ENCODE results near the gene WDHD1.
"Not testable (repeated sequence)": the region's sequence is repeated elsewhere in the genome, so short reads cannot be mapped to it uniquely, and the experiment has no call there.

The WDHD1 gene, protein sequence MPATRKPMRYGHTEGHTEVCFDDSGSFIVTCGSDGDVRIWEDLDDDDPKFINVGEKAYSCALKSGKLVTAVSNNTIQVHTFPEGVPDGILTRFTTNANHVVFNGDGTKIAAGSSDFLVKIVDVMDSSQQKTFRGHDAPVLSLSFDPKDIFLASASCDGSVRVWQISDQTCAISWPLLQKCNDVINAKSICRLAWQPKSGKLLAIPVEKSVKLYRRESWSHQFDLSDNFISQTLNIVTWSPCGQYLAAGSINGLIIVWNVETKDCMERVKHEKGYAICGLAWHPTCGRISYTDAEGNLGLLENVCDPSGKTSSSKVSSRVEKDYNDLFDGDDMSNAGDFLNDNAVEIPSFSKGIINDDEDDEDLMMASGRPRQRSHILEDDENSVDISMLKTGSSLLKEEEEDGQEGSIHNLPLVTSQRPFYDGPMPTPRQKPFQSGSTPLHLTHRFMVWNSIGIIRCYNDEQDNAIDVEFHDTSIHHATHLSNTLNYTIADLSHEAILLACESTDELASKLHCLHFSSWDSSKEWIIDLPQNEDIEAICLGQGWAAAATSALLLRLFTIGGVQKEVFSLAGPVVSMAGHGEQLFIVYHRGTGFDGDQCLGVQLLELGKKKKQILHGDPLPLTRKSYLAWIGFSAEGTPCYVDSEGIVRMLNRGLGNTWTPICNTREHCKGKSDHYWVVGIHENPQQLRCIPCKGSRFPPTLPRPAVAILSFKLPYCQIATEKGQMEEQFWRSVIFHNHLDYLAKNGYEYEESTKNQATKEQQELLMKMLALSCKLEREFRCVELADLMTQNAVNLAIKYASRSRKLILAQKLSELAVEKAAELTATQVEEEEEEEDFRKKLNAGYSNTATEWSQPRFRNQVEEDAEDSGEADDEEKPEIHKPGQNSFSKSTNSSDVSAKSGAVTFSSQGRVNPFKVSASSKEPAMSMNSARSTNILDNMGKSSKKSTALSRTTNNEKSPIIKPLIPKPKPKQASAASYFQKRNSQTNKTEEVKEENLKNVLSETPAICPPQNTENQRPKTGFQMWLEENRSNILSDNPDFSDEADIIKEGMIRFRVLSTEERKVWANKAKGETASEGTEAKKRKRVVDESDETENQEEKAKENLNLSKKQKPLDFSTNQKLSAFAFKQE

DNA sequence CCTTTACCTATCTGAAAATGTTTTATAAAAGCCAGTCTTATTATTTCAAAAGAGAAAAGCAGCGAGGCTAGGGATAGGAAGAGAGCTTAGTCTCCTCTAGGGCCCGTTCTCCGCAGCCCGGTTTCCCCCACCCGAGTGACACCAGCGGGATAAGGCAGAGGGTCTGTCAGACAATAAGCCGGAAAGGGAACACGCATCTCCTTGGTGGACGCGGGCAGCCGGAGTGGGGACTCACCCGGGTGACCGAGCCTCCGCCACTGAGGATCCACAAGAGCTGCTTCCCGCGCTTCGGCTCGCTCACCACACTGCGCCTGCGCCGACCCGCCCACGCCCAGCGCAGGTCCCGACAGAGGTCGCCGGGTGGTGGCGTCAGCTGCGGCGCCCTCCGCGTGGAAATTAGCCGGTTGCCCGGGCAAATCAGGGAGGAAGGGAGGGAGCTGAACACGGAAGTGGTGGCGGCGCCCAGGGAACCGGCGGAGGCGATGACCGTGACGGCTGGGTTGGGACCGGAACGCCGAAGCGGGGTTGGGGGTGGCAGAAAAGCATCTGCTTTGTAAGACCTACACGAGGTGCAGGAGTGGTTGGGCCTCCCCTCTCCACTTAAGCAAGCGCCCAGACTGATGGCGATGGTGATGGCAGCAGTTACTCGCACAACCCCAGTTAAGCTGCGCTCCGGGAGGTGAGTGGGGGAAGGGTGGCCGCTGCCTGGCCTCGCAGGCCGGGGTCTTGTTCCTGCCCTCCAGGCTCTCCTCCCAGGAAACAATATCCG lies at the start of gene WDHD1, which contains the start of gene SOCS4:
Gene WDHD1 (minus strand): TSS at position 307 of the 769 bp plus-strand sequence. CDS start 312 bp downstream, outside the sequence.
Gene SOCS4 (plus strand): TSS at position 444 of the 769 bp plus-strand sequence. CDS start 15,806 bp downstream, outside the sequence.
- DNase-seq (ENCODE audit: low spot score) = peak; percentile 97

DNA sequence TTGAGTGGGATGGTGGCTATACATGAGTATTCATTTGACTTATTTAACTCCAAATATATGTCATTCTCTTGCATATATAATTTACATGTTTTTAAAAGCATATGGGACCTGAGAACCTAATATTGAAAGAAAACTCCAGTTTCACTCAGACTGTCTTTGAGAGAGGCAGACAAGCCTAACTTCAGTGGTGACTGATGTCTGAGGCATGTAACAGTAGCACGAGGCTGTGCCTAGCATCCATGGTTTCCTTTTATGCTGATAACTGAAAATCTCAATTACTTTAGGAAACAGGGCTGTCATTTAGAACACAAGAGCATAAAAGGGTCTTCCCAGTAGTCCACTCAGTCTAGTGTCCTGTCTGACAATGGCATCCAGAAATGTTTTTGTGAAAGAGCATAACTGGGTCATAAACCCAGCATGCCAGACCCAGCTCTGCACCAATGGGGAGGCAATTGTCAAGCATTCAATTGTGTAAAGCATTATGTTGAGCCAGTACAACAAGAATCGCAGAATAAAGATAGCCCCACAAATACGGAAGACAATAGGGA lies 48.8 kb upstream of the WDHD1 start:
- DNase-seq (ENCODE audit: low spot score) = no peak

DNA sequence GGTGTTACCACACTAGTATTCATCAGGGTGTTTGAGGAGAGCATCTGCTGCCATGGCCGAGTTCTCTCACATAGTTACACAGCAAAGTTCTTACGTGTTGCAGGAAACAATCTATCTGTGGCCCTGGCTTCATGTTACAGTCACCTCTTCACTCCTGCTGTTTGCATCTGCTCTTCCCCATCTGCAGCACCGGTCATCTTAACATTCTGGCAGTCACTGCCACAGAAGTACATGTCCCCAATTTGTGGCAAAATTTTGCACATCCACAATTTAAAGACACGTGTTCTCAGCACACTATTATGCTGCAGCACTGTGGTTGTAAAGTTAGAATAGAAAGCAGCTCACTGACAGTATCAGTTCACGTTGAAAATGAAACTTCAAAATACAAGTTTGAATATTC lies 47.8 kb upstream of the WDHD1 start:
- DNase-seq (ENCODE audit: low spot score) = peak; percentile 49

DNA sequence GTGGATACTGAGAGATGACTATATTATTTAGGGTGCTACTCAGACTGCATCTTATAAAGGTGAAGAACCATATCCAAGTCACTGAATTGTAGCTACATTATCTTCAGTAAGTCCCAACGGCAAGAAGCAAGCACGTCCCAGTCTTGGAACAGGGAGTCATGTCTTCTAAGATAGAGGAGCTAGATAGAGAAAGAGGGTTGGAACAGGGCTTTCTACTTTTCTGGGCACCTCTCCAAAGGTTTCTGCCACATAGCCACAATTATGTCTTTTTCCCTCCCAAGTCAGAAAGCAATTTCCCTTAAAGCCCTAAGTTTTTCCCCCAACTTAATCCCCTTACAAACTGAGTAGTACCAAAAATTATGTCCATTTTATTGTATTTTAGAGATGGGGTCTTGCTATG lies 47.0 kb upstream of the WDHD1 start:
- DNase-seq (ENCODE audit: low spot score) = no peak

DNA sequence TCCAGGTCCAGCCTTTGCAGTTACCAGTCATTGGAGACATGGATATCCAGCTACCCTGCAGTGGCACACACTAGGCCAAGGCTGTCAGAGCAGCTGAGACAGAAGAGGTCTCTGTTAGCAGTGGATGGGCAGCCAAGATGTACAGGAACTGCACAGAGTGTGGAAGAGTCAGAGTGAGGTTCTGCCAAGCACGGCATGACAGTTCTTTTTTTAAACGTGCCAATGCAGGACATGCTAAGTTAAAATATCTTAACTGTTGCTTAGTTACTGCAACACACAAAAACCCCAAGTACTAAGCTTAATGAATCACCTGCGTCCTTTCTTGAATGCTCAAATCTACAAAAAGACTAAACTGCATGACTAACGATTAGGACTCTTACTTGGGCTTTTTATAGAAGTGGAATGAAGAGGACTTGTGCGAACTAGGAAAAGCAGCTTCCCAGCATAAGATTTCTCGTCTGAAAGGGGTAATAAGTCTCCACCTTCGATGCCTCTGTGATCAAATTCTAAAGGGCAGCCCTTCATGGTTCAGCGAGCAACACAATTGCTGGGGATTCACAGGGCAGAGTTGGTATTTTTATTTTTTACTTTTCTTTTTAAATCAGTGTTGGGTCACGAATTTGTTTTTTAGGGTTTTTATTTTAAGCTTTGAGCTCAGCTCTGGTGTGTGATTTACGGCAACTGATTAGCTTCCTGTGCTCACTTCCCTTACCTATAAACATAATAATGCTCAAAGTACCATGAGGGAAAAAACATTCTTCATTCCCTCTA lies 45.2 kb upstream of the WDHD1 start:
- DNase-seq (ENCODE audit: low spot score) = peak; percentile 43

DNA sequence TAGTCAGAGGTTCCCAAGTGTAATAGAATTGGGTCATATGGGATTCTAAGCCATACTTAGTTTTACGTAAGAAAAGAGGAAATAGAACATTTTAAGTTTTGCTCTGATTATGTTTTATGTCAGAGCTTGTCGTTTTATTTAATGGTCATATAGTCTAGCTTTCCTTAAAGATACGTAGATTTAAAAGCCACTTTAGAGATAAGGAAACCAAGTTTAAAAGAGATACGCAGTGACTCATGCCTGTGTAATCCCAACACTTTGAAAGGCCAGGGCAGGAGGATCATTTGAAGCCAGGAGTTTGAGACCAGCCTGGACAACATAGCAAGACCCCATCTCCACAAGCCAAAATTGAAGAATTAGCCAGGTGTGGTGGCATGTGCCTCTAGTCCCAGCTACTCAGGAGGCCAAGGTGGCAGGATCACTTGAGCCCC lies 44.1 kb upstream of the WDHD1 start:
- DNase-seq (ENCODE audit: low spot score) = no peak

DNA sequence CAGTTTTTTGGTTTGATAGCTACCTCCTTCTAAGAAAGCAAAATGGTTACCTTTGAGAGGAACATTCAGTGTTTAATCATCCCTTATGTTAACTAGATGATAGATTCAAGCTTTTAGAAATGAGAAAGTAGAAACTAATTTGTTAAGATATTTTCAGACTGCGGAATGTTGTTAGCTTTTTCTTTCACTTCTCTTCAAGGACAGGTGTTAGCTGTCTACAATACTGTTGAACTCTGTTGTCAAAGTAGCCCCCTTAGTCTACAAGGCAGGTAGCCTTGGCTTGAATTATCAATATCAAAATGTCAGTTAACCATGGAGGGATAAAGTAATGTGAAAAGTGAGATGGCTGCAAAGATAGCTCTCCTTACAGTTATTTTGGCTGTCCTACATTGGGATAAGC lies 39.3 kb upstream of the WDHD1 start:
- DNase-seq (ENCODE audit: low spot score) = no peak

DNA sequence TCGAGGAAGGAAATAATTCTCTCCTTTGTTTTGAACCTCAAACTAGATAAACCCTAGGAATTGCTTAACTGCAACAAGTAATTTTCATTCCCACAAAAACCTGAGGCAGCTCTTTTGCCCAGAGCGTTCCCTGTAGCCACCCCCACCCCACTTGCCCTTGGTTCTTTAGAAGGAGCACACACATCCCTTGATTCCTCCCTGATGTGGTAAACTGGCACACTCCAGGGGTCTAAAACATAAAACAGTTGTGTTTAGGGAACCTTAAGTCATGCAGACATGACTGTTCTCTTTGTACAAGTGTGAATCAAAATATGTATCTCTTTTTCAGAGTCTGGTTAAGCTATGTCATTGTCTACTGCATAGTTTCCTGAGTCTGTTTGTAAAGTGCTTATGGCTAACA lies 38.5 kb upstream of the WDHD1 start:
- DNase-seq (ENCODE audit: low spot score) = no peak

DNA sequence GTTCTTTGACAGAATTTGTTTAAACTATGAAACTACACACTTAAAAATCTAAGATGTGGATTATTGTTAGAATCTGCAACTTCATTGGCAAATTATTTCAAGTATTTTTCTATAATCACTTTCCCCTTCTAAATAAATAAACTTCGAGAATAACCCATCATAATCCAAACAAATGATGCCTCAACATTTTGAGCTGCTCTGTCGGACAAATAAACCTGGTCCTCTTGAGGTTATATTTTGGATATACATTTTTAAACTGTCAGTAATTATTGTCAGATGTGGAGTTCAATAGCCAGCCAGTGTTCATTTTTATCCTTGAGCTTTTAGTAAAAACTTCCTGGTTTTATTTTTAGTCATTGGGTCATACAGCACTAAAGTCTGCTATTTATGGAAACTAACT lies 38.0 kb upstream of the WDHD1 start:
- DNase-seq (ENCODE audit: low spot score) = not testable (repeated sequence)

DNA sequence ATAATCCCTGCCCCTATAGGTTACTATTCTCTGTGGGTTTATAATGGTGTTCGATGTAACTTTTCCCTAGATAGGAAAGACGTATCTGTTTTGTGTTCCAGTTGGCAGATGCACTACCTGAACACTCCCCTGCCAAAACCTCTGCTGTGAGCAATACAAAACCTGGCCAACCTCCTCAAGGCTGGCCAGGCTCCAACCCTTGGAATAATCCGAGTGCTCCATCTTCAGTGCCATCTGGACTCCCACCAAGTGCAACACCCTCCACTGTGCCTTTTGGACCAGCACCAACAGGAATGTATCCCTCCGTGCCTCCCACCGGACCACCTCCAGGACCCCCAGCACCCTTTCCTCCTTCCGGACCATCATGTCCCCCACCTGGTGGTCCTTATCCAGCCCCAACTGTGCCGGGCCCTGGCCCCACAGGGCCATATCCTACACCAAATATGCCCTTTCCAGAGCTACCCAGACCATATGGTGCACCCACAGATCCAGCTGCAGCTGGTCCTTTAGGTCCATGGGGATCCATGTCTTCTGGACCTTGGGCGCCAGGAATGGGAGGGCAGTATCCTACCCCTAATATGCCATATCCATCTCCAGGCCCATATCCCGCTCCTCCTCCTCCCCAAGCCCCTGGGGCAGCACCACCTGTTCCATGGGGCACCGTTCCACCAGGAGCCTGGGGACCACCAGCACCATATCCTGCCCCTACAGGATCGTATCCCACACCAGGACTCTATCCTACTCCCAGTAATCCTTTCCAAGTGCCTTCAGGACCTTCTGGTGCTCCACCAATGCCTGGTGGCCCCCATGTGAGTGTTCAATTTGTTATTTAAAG lies 35.8 kb upstream of the WDHD1 start:
- DNase-seq (ENCODE audit: low spot score) = no peak

DNA sequence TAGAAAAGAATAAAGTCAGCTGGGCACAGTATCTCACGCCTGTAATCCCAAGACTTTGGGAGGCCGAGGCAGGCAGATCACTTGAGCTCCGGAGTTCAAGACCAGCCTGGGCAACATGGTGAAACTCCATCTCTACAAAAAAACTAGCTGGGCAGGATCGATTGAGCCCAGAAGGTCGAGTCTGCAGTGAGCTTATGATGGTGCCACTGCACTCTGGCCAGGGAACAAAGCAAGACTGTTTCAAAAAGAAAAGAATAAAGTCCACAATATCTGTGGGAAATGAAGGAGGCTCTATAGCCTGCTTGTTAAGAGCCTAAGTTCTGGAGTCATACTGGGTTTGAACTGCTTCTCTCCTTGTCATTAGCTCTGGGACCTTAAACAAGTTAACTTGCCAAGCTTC lies 32.4 kb upstream of the WDHD1 start:
- DNase-seq (ENCODE audit: low spot score) = no peak

DNA sequence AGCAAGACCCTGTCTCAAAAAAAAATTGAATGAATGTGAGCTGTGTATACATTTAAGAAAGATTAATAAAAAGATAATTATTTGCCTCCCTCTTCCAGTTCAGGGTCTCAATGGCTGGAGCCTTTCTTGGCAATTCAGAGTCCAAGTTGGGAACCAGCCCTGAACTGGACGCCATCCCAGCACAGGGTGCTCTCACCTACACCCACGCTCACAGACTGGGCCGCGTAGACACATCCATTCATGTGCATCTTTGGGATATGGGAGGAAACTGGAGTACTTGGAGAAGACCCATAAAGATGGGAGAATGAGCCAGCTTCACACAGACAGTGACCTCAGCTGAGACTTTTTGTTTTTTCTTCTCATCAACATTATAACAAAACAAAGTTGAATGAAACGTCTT lies 31.0 kb upstream of the WDHD1 start:
- DNase-seq (ENCODE audit: low spot score) = no peak

DNA sequence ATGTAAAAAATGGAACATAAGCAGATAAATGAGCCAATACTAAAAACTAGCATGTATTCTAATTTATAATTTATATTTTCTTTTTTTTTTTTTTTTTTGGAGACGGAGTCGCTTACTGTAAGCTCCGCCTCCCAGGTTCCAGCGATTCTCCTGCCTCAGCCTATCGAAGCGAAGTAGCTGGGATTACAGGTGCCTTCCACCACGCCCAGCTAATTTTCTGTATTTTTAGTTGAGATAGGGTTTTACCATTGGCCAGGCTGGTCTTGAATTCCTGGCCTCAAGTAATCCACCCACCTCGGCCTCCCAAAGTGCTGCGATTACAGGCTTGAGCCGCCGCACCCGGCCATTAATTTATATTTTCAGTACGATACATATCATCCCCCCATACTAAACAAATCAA lies 27.2 kb upstream of the WDHD1 start:
- no peak for DNase-seq (ENCODE audit: low spot score)

DNA sequence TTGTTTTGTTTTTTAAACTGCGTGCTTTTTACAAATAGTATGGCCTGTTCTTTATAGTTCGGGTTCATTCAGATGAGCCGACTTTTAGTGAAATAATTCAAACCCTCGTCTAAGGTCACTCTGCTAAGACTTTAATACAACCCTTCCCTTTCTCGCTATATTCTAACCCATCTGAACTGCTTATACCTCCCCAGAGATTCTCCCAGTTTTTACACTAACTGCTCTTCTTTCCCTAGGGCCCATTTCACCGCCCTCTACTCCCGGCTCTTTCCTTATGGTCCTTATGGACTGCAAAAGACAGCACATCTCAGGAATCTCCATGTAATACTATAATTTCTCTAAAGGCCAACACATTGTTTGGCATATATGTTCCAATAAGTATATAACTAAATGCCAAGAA lies 26.6 kb upstream of the WDHD1 start:
- DNase-seq (ENCODE audit: low spot score) = no peak

DNA sequence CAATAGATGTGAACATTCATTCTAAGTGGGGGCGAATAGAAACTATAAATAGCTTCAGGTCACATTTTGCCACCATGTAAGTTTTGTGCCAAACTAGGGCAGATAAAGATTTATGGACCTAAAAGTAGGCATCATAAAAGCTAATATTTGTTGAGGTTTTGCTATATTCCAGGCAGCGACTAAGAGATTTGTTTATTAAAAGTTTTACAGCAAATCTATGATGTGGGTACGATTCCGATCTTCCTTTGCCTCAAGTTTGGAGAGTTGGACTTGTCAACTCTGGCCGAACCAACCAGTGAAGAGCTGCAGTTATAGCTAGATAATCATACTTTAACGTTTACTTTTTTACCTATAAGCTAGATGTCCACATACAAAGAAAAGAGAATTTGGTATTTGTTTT lies 26.1 kb upstream of the WDHD1 start:
- DNase-seq (ENCODE audit: low spot score) = no peak

DNA sequence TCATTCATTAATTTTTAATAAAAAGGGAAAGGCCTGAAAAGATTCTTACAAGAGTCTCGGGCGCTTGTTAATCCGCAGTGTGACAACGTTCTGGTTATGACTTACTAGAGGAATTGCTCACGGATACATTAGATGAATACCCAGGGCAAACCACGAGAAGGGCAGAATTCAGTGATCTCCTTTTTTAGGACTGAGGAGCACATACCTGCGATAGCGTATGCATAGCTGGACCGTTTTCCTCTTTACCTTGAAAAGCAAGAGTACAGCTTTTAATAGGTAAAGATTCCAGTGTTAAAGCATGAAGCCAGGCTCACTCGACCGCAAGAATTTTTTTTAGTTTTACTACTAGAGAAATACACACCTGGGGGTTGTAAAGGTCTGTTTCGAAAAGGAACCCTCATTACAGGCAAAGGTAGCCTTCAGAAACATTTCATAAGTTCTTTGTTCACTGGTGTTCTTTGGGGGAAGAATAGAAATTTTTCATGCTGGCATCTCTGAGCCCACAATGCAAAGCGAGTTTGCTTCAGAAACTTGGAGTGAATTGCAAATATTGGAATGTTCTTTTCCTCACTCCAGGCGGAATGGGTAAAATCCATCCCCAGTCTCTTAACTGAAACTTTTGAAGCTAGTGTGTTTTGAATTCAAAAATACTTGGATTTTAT lies 25.5 kb upstream of the WDHD1 start:
- DNase-seq (ENCODE audit: low spot score) = peak; percentile 44

DNA sequence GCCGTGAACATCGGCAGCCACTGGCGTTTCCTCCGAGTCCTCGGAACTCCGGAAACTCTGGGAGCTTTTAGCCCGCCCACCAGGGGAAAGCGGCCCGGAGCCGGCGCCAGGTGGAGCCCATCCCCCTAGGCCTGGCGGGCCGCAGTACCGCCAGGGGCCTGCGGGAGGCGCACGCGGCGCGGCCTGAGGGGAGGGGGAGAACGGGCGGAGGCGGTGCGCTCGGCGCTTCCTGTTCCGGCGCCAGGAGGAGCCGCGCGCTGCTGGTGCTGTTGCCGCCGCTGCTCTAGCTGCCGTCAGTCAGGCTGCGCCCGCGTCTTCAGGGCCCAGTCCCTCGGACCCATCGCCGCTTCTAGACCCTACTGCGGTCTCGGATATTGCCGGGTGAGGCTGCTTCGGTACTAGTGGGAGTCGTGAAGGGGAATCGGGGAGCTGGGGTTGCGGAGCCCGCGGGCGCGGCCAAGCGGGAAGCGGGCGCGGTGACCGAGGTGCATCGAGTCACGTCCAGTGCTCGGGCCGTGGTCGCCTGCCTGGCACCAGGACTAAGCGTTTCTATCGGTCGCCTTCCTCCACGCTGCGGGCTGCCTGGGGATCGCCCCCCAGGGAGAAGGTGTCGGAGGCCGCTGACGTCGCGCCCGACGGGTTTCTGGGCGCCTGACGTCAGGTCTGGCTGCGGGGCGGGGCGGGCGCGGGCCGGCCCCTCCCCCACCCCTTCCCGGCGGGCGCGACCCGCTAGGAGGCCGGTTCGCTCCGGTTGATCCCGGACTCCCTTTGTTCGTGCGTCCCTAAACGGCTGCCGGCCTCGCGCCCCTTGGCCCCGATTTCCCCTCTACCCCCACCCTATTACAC lies 24.7 kb upstream of the WDHD1 start, which contains the start of gene MAPK1IP1L:
Gene MAPK1IP1L (plus strand): TSS at position 225 of the 846 bp plus-strand sequence. CDS start 10,037 bp downstream, outside the sequence.
- DNase-seq (ENCODE audit: low spot score) = peak; percentile 93

DNA sequence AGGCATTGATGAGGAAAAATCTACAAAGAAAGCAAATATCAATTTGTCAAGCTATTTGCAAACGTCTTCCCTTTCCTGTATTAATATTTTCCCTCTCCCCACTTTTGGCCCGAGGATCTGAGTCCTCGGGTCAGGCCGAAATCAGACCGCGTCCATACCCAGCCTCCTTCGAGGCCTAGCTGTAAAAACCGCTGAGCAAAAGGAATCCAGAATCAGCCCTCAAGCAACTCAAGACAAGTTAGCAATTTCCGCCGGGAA lies 24.2 kb upstream of the WDHD1 start:
- DNase-seq (ENCODE audit: low spot score) = no peak

Data from activated CD4-positive, alpha-beta T cell treated with anti-CD3 and anti-CD28 coated beads, Interleukin-2, Interleukin-4, amounts not matched to agents 100 ng/mL and 50 ng/mL, durations not matched to agents 16 hours and 8 hours (primary cell).